IMR-90 (cell line): Measurements from ENCODE around the gene SLC38A11.
"Not testable (repeated sequence)": the region's sequence is repeated elsewhere in the genome, so short reads cannot be mapped to it uniquely, and the experiment has no call there.

Source experiments
- BHLHE40 ChIP-seq: fragments of 150-350 bp; IDR thresholded peaks from 2 replicates; pipeline ENCODE4 v1.6.1; 2016; ENCODE audit warnings: mild to moderate bottlenecking, low read depth, low read length
- CEBPB ChIP-seq: IDR thresholded peaks from 2 replicates; pipeline ENCODE4 v1.6.1; 2012; ENCODE audit warnings: low read depth, low read length, improper control_type of control experiment
- CHD1 ChIP-seq: IDR thresholded peaks from 2 replicates; pipeline ENCODE4 v1.6.1; 2012; ENCODE audit warnings: low read depth, low read length, improper control_type of control experiment
- CTCF ChIP-seq: conservative IDR thresholded peaks from 2 replicates; pipeline ENCODE4 v1.5.1; 2012; ENCODE audit warnings: mild to moderate bottlenecking, low read depth, low read length, improper control_type of control experiment
- MAZ ChIP-seq: IDR thresholded peaks from 2 replicates; pipeline ENCODE4 v1.6.1; 2012; ENCODE audit warnings: low read depth, mild to moderate bottlenecking, low read length, improper control_type of control experiment, moderate library complexity, borderline replicate concordance
- SMC3 ChIP-seq: fragments of 150-350 bp; IDR thresholded peaks from 2 replicates; pipeline ENCODE4 v1.6.1; 2016; ENCODE audit warnings: low read depth, mild to moderate bottlenecking, antibody characterized with exemption, low read length, moderate library complexity

- not testable (repeated sequence) for TF ChIP-seq BHLHE40, CHD1, CTCF, SMC3, MAZ, CEBPB
These were observed 21.6 kb upstream of the SLC38A11 start for GRCh38 chr2:164976875-164977470.
